ENCODE results near the gene HIPK2.

HIPK2 gene

GRCh38 chr7:139635526-139636302, 142.1 kb downstream of the HIPK2 start:
- Histone ChIP-seq H3K4me2 (ENCODE audit: low read length) (no peak overlapping the region), H3K4ac (ENCODE audit: low read depth, low read length) (no peak overlapping the region), H3K79me1 (ENCODE audit: low read length) (no peaks in the 10 kb centered on the region), H3K27ac (ENCODE audit: low read depth, low read length) (no peak overlapping the region), H3K36me3 (ENCODE audit: control insufficient read depth, insufficient read depth, low read length) (no peaks in the 10 kb centered on the region), H2BK15ac (replicated peaks; ENCODE audit: low read depth) (no peak overlapping the region), H4K8ac (ENCODE audit: low read depth, low read length) (no peak overlapping the region), H3K56ac (ENCODE audit: low read length) (no peak overlapping the region), H3K79me2 (ENCODE audit: control insufficient read depth, insufficient read depth, low read length) (no peaks in the 10 kb centered on the region), H3K23ac (ENCODE audit: low read length) (no peak overlapping the region), H3K18ac (ENCODE audit: low read length) (no peak overlapping the region), H2AK5ac (ENCODE audit: low read length) (no peak overlapping the region), H2BK120ac (ENCODE audit: low read depth, low read length) (no peak overlapping the region), H3K4me3 (ENCODE audit: low read length) (no peak overlapping the region), H3K9ac (ENCODE audit: low read length) (no peak overlapping the region), H3K27me3 (ENCODE audit: insufficient read depth, low read length, poor library complexity) (no peaks in the 10 kb centered on the region), H2BK5ac (ENCODE audit: low read length) (no peak overlapping the region), H3K4me1 (ENCODE audit: control insufficient read depth, low read depth, low read length) (no peaks in the 10 kb centered on the region), H4K5ac (ENCODE audit: low read length) (no peak overlapping the region)
- no CpG with 5 or more reads among the region's 27 CpGs for WGBS (ENCODE audit: extremely low coverage, insufficient coverage, low lambda C conversion rate)
- no peak for DNase-seq

DNA sequence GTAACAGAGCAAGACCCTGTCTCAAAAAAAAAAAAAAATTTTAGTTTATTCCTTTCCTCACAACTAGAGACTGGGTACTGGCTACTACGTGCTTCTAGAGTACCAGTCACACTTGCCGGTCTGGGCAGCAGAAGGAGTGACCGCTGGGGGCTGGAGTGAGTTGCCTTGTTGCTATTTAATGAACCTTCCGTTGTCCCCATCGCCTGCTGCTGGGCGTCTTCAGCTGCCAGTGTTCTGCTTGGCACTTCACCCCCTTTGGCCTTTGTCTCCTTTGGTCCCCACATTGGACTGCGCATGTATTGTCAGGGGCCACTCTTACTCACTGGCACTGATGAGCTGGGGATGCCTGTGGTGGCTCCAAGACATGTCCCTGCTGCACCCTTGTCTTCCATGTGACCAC, 143.7 kb downstream of the HIPK2 start:
- no peaks in the 10 kb centered on the region for H3K79me2 ChIP-seq (ENCODE audit: control insufficient read depth, insufficient read depth, low read length)
- no peaks in the 10 kb centered on the region for H3K4me1 ChIP-seq (ENCODE audit: control insufficient read depth, low read depth, low read length)
- H3K9ac ChIP-seq (ENCODE audit: low read length): no peak overlapping the region
- H2BK120ac ChIP-seq (ENCODE audit: low read depth, low read length): no peak overlapping the region
- H4K5ac ChIP-seq (ENCODE audit: low read length): no peak overlapping the region
- DNase-seq: no peak
- no peak overlapping the region for H3K4ac ChIP-seq (ENCODE audit: low read depth, low read length)
- no peak overlapping the region for H3K18ac ChIP-seq (ENCODE audit: low read length)
- H3K27ac ChIP-seq (ENCODE audit: low read depth, low read length): no peak overlapping the region
- no peak overlapping the region for H2BK5ac ChIP-seq (ENCODE audit: low read length)
- H3K4me3 ChIP-seq (ENCODE audit: low read length): no peak overlapping the region
- H3K36me3 ChIP-seq (ENCODE audit: control insufficient read depth, insufficient read depth, low read length): no peaks in the 10 kb centered on the region
- no peak overlapping the region for H4K8ac ChIP-seq (ENCODE audit: low read depth, low read length)
- no peaks in the 10 kb centered on the region for H3K79me1 ChIP-seq (ENCODE audit: low read length)
- WGBS (ENCODE audit: extremely low coverage, insufficient coverage, low lambda C conversion rate): no CpG with 5 or more reads among the region's 7 CpGs
- H3K56ac ChIP-seq (ENCODE audit: low read length): no peak overlapping the region
- no peak overlapping the region for H2BK15ac ChIP-seq (replicated peaks; ENCODE audit: low read depth)
- H2AK5ac ChIP-seq (ENCODE audit: low read length): no peak overlapping the region
- H3K4me2 ChIP-seq (ENCODE audit: low read length): no peak overlapping the region
- H3K23ac ChIP-seq (ENCODE audit: low read length): no peak overlapping the region
- no peaks in the 10 kb centered on the region for H3K27me3 ChIP-seq (ENCODE audit: insufficient read depth, low read length, poor library complexity)

DNA sequence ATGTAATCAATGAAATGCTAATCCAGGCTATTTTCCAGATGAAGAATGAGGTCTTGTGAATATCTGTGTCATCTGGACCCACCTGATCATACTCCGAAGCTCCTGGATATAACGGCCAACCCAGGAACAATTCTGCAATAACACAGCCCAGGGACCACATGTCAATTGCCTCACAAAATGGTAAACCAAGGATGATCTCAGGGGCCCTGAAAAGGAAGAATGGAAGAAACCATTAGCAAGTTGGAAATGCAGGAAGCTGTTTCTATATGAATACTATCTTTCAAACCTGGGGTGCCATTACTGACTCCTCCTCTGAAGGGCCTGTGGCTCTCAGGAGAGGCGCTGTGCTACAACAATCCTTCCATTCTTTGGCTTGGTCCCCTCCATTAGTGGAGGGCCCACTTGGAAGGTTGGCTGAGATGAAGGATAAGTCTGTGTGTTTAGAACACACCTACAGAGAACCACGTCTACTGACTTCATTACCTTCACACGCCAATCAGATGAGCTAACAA, 146.2 kb downstream of the HIPK2 start:
- Histone ChIP-seq H3K4me2 (ENCODE audit: low read length) (no peak overlapping the region), H4K8ac (ENCODE audit: low read depth, low read length) (no peak overlapping the region), H3K18ac (ENCODE audit: low read length) (no peak overlapping the region), H3K23ac (ENCODE audit: low read length) (no peak overlapping the region), H2BK15ac (replicated peaks; ENCODE audit: low read depth) (no peak overlapping the region), H3K27me3 (ENCODE audit: insufficient read depth, low read length, poor library complexity) (no peaks in the 10 kb centered on the region), H3K56ac (ENCODE audit: low read length) (no peak overlapping the region), H3K4ac (ENCODE audit: low read depth, low read length) (no peak overlapping the region), H3K27ac (ENCODE audit: low read depth, low read length) (no peak overlapping the region), H4K5ac (ENCODE audit: low read length) (no peak overlapping the region), H3K79me2 (ENCODE audit: control insufficient read depth, insufficient read depth, low read length) (no peaks in the 10 kb centered on the region), H2BK120ac (ENCODE audit: low read depth, low read length) (no peak overlapping the region), H2BK5ac (ENCODE audit: low read length) (no peak overlapping the region), H3K9ac (ENCODE audit: low read length) (no peak overlapping the region), H3K36me3 (ENCODE audit: control insufficient read depth, insufficient read depth, low read length) (no peaks in the 10 kb centered on the region), H3K79me1 (ENCODE audit: low read length) (no peaks in the 10 kb centered on the region), H2AK5ac (ENCODE audit: low read length) (no peak overlapping the region), H3K4me3 (ENCODE audit: low read length) (no peak overlapping the region), H3K4me1 (ENCODE audit: control insufficient read depth, low read depth, low read length) (no peaks in the 10 kb centered on the region)
- DNase-seq: no peak
- WGBS (ENCODE audit: extremely low coverage, insufficient coverage, low lambda C conversion rate): no CpG with 5 or more reads among the region's 5 CpGs

- Histone ChIP-seq H3K4me3 (ENCODE audit: low read length) (no peak overlapping the region), H4K5ac (ENCODE audit: low read length) (no peak overlapping the region), H3K27me3 (ENCODE audit: insufficient read depth, low read length, poor library complexity) (no peaks in the 10 kb centered on the region), H3K79me1 (ENCODE audit: low read length) (no peaks in the 10 kb centered on the region), H3K23ac (ENCODE audit: low read length) (no peak overlapping the region), H2BK15ac (replicated peaks; ENCODE audit: low read depth) (no peak overlapping the region), H4K8ac (ENCODE audit: low read depth, low read length) (no peak overlapping the region), H2BK5ac (ENCODE audit: low read length) (no peak overlapping the region), H3K36me3 (ENCODE audit: control insufficient read depth, insufficient read depth, low read length) (no peaks in the 10 kb centered on the region), H3K4me2 (ENCODE audit: low read length) (no peak overlapping the region), H3K27ac (ENCODE audit: low read depth, low read length) (no peak overlapping the region), H2AK5ac (ENCODE audit: low read length) (no peak overlapping the region), H3K4ac (ENCODE audit: low read depth, low read length) (no peak overlapping the region), H3K18ac (ENCODE audit: low read length) (no peak overlapping the region), H2BK120ac (ENCODE audit: low read depth, low read length) (no peak overlapping the region), H3K9ac (ENCODE audit: low read length) (no peak overlapping the region), H3K79me2 (ENCODE audit: control insufficient read depth, insufficient read depth, low read length) (no peaks in the 10 kb centered on the region), H3K56ac (ENCODE audit: low read length) (no peak overlapping the region), H3K4me1 (ENCODE audit: control insufficient read depth, low read depth, low read length) (no peaks in the 10 kb centered on the region)
- WGBS (ENCODE audit: extremely low coverage, insufficient coverage, low lambda C conversion rate): no CpG with 5 or more reads among the region's 19 CpGs
- DNase-seq: no peak
These were observed 146.9 kb downstream of the HIPK2 start for GRCh38 chr7:139630643-139631519.

DNA sequence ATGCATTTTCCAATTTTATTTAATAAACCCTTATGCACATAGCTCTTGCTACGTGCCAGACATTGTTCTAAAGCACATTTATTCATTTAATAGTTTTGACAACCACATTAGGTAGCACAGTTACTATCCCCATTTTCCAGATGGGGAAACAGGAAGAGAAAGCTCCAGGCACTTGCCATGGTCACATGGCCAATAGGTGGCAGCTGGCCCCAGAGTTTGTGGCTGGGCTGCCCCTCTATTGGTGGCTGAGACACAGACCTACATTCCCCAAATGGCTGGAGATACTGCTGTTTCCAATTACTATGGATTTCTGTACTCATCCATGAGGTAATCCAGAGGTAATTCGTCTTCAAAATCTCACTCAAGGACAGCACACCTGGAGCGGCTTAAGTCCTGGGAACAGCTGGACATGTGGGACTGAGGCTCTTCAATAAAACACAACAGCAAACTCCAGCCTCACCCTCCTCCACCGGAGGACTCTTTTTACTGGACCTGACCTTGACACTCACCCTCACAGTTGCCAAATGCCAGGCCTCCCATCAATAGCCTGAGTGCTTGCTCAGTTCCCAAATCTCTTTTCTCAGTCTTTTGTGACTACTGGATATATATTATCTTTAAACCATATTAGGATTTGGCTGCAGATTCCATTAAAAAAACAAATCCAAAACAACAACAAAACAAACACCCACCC, 148.3 kb downstream of the HIPK2 start:
- no peak overlapping the region for H4K5ac ChIP-seq (ENCODE audit: low read length)
- no peak overlapping the region for H2AK5ac ChIP-seq (ENCODE audit: low read length)
- no peak overlapping the region for H3K27ac ChIP-seq (ENCODE audit: low read depth, low read length)
- no peaks in the 10 kb centered on the region for H3K36me3 ChIP-seq (ENCODE audit: control insufficient read depth, insufficient read depth, low read length)
- H3K4ac ChIP-seq (ENCODE audit: low read depth, low read length): no peak overlapping the region
- no peak overlapping the region for H2BK120ac ChIP-seq (ENCODE audit: low read depth, low read length)
- DNase-seq: peak; percentile 35
- no peak overlapping the region for H2BK5ac ChIP-seq (ENCODE audit: low read length)
- no peaks in the 10 kb centered on the region for H3K4me1 ChIP-seq (ENCODE audit: control insufficient read depth, low read depth, low read length)
- no peaks in the 10 kb centered on the region for H3K79me2 ChIP-seq (ENCODE audit: control insufficient read depth, insufficient read depth, low read length)
- no peak overlapping the region for H3K9ac ChIP-seq (ENCODE audit: low read length)
- H3K4me3 ChIP-seq (ENCODE audit: low read length): no peak overlapping the region
- no peaks in the 10 kb centered on the region for H3K27me3 ChIP-seq (ENCODE audit: insufficient read depth, low read length, poor library complexity)
- no peak overlapping the region for H3K56ac ChIP-seq (ENCODE audit: low read length)
- no CpG with 5 or more reads among the region's 4 CpGs for WGBS (ENCODE audit: extremely low coverage, insufficient coverage, low lambda C conversion rate)
- H3K79me1 ChIP-seq (ENCODE audit: low read length): no peaks in the 10 kb centered on the region
- no peak overlapping the region for H3K23ac ChIP-seq (ENCODE audit: low read length)
- H3K4me2 ChIP-seq (ENCODE audit: low read length): no peak overlapping the region
- no peak overlapping the region for H3K18ac ChIP-seq (ENCODE audit: low read length)
- H4K8ac ChIP-seq (ENCODE audit: low read depth, low read length): no peak overlapping the region
- H2BK15ac ChIP-seq (replicated peaks; ENCODE audit: low read depth): no peak overlapping the region
